Stimulated activated CD8-positive, alpha-beta memory T cell treated with anti-CD3 and anti-CD28 coated beads, Interleukin-4, amount 100 ng/mL, for 1 hour (primary cell): ENCODE data around the gene PLCL1.
"Not testable (repeated sequence)": the region's sequence is repeated elsewhere in the genome, so short reads cannot be mapped to it uniquely, and the experiment has no call there.

ENCODE experiments used
- DNase-seq, 2 donors: peaks; one replicate each; pipeline ENCODE4 v3.0.0-alpha.2; 2020; ENCODE audit warnings: low read depth in 2 of 2, low spot score in 1 of 2

The PLCL1 gene

DNA sequence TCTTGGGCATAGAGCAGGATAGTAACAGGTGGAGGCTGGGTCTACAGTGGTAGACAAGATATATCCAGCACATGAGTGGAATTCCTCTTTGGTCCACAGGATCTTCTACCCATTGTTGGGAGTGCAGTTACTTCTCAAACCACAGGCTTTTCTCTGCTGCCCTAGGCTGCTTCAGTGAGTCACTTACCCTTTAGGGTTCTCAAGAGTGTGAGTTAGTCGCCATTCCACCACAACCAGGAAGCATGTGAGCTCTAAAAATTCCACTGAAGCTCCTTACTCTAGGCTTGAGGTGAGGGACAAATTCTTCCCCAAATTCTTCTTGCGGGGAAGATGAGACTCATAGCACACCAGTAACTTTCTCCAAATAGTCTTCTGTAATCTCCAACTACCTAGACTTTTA, 189.4 kb downstream of the PLCL1 start:
- DNase-seq = no peak

DNA sequence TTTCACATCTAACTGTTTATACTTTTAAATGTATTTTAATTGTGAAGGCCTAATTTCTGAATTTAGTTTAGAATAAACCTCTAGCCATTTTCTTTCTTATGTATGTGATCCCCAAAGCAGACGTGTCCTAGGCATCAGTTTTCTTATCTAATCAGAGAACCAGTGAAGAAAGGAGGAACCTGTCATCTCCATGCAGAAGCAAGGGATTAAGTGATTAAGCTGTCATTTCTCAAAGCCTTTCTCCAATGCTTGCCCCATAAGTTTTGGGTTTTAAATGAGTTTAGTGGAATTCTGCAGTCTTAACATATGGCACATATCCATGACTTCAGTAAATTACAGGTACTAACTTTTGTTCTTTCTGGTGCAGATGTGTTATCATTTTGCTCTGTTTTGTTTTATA, 190.4 kb downstream of the PLCL1 start:
- no peak for DNase-seq

DNA sequence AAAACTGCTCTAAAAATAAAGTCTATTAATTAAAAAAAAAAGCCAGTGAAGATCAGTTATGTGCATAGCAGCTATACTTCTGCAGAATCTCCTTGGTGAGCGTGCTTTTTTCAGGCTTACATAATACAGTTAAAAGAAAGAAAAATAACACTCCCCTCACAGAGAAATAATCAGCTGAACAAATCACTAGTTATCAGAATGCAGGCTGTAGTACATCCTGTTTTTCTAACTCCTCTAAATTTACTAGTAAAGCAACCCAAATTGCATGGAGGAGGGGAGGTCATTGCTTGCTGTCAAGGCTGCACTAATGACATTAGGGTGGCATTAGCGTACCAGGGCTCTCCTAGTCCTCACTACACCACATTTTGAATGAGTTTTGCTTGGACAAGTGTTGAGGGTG, 192.2 kb downstream of the PLCL1 start:
- DNase-seq = no peak

DNA sequence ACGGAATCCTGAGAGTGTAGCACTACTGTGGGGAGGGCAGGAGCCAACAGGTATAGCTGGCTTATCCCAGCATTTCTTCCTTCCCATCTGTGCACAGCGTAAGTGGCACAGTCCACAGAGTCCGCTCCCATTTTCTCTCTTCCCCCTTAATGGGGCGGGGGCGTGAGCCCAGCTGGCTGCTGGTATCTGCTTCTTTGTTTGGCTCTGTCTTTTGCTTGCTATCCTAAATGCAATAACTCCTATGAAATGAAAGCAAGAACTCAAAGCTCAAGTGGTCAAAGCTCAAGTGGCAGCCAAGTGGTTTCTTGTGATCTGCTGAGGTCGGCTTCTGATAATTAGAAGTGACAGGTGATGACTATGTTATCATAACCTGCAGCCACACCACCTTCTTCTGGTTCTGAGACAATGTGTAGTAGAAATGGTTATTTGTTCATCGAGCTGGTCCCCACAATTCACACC, 192.7 kb downstream of the PLCL1 start:
- DNase-seq = no peak

DNA sequence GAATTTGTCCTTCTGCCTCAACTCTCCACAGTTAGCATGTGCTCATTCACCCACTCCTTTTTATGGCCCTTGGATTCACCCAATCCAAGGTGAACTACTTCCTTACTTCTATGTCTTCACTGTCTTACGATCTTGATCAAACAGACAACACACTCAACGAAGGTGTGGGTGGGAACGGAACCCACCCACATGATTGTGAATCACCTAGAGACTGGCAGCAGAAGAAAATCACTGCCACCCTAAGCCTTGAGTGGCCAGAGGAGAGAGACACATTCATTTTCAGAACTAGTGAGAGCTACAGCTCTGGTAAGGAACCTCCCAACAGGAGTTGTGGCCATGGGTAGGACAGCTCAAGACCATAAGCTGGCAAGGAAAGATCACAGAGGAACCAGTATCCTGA, 194.3 kb downstream of the PLCL1 start:
- no peak for DNase-seq

DNA sequence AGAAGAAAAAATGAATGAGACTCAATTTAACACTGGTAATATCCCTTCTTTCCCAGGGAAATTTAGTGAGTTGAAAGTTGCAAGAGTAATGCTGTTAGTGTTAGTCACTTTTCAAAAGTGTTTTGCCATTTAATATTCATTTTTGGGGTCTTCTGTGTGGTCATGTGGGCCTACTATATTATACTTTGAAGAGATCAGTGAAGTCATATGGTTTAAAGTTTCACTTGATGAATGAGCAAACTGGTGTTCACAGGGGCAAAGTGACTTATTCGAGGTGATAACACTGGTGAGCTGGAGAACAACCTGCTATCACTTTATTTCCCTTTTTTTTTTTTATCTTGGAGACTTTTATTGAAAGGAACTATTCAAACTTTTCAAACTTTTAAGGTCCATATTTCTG, 196.0 kb downstream of the PLCL1 start:
- DNase-seq = no peak

DNA sequence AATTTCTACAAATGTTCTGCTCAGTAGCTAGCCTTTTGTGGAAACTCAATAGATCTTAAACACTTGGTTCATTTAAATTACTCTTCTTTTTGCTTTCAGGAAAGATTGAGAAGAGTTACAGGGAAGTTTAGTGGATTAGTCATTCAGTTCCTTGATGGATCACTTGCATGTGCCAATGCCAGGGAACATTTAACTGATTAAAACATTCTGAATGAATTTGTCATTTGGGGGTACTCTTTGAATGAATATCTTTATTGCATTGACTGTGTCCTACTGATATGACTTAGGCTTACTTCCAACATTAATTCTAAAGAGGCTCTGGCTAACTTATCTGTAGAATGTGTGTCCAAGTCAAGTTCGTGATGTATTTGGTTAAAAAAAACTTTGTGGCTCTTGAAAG, 199.8 kb downstream of the PLCL1 start:
- DNase-seq = no peak

DNA sequence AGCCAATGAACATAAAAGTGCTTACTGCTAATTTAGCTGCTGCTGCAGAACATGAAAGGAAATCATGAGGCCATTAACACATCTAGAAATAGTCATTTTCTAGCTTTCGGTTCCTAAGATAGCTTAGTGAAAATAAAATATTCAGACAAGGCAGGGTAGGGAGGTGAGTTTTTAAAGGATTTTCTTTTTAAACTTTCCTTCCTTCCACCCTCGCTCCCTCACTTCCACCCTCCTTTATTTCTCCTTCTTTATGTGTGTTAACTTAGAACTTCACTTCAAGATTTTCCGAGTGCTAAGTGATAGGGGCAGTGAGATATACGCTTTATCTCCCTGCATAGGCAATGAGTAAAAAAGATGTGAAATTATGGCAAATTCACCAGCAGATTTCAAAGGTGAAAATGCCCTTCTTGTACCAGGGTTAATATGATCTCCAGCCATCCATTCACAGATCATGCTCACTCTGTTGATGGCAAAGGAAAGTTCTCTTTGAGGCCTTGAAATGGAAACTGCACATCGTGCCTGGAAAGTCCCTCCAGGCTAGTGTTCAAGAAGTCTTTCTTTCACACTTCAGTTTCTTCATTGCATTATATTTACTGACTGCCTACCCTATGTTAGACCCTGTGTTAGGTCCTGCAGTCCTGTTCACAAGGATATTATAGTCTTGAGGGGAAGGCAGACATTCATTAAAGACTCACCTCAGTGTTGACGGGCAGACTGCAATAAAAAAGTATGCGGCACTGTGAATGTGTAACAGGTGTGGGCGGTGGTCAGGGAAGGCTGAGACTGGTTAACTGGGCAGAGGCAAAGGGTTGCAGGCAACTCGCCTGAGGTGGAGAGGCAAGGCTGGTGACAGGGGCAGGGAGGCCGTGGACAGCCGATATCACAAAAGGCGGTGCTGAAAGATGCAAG, 200.8 kb downstream of the PLCL1 start:
- no peak for DNase-seq

DNA sequence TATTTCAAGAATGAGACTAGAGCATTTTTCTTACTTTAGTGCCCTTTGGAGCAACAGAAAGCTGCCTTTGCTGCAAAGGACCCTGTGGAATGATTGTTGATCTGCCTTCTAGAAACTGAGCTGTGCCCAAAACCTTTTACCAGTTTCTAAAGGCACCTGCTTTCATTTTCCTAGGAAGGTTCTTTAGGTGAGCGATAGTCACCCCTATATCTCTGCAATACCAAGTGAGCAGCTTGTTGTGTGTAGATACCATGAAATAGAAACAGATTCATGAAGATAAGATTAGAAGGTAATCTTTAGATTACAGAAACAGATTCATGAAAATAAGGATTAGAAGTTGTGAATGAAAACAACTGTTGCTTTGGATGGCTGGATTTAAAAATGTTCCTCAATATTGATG, 202.3 kb downstream of the PLCL1 start:
- DNase-seq = no peak

DNA sequence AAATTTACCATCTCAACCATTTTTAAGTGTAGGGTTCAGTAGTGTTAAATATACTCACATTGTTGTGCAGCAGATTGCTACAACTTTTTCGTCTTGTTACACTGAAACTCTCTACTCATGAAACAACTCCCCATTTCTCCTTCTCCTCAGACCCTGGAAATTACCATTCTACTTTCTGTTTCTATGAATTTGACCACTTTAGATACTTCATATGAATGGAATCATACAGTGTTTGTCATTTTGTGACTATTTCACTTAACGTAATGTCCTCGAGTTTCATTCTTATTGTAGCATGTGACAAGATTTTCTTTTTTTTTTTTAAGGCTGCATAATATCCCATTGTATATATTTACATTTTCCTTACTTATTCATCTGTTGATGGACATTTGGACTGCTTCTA, 203.8 kb downstream of the PLCL1 start:
- no peak for DNase-seq

DNA sequence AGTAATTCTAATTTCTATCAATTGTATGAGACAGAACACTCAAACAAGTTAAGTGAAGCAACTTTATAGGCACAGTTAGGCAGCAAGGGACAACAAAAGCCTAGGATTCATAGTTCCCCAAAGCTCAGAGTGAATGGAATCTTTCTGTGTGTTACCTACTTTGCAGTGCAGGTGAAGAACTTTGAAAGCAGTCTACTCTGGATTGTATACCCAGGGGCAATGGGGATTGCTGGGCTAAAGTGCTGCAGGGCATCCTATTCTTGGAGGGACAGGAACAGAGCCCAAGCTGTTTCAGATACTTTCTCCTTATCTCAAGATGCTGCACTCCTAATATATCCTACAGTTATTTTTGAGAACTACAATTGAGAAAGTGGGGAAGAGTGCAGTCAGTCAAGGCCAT, 207.6 kb downstream of the PLCL1 start:
- no peak for DNase-seq

DNA sequence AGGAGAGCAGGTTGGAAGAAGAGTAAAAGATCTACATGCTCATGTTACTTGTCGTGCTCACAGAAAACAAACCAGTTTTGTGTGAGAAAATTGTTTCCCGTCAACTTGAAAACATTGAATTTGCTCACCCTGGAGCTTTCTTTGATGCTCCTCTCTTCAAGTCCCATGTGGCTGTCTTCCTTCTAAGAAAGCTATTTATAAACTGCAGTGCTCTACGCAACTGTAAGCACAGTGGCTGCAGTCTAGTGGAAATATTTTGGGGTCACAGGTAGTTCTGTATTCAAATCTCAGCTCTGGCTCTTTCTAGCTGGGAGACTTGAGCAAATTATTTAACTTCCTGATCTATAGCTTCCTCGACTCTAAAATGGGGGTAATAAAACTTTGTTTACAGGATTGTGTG, 211.8 kb downstream of the PLCL1 start:
- no peak for DNase-seq

DNA sequence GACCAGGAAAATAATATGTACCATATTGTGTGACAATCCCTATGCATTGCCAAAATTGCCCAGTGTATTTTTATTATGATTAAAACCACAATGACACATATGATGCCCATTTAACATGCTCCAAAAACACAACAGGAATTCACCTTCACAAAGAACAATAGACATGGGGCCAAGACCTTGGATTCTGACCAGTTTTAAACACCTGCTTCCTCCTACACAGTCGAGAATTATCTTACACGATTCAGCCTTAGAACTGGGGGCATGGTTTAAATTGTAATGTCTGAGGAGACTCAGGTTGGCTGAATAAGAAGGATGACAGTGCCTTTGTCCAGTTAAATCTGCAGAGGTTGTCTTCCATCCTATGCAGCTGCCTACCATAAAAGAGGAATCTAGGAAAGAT, 212.7 kb downstream of the PLCL1 start:
- no peak for DNase-seq

DNA sequence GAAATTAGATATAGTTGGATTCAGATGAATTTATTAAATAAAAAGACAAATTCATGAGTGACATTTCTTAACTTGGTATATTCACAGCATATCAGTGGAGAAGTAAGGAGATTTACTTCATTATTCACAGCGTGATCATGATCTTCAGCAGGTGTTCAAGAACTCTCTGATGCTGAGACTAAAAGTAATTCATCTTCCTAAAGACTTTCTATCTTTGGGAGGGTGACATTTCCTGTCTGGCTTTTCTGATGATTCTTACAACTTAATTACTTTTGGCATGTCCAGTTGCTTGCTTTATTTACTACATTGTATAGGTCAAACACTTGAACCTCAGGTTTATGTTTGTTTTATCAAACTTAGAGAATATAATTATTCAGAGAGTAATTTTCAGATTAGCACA, 224.6 kb downstream of the PLCL1 start:
- DNase-seq = no peak

DNA sequence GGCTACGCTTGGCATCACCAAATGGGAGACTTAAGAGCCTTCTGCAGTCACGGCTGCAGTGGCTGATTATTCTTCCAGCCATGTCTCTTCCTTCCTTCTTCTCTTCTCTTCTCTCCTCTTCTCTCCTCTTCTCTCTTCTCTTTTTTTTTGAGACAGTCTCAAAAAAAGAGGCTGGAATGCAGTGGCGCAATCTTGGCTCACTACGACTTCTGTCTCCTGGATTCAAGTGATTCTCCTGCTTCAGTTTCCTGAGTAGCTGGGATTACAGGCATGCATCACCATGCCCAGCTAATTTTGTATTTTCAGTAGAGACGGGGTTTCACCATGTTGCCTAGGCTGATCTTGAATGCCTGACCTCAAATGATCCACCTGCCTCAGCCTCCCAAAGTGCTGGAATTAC, 225.2 kb downstream of the PLCL1 start:
- not testable (repeated sequence) for DNase-seq

DNA sequence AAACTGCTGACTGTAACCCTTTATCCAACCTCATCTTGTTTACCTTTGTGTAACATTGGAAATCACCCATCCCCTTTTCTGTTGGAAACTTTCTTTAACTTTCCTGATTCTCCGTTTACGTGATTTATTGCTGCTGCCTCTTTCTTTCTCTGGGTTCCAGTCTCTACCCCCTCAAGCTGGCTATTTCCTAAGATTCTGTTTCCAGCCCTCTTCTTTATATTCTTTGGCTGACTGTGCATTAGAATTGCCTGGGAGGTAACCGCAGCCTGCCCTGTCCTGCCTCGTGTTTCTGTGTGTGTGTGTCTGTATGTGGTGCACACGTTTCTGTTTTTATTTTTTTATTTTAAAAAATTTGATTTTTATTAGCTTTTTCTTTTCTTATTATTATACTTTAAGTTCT, 229.2 kb downstream of the PLCL1 start:
- DNase-seq = no peak

DNA sequence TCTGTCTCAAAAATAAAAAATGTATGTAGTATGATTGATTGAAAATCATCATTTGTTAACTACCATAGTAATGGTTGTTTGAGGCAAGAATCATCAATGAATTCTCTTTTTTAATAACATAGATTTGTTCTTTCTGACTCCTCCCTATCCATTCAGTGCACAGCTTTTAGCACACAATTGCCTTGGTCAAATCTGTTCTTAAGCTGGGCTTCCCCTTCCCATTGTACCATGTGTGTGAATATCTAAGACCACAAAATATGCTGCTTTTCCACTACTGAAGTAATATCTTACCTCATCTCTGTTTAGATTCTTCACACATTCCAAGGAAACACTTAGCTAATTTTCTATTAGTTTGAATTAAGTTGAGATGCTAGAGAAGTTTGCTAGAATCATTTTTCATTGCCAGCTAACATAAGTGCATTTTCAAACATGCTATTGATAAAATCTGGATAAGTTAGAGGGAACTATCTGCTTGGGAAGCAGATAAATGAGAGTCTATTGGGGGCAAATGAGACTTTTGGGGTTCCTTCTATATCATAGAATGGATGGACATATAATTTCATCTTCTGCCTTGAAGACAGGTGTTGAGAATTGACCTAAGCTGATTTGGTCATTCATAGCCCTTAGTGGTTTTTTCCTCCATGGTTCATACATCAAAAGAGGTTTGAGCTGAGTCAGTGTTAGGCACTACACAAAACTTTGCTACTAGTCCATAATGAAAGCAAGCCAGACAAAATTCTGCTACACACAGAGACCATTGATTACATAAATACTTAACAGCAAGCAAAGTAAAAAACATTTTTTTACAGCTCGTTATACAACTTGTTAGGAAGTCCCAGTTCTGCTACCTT, 231.9 kb downstream of the PLCL1 start:
- no peak for DNase-seq

DNA sequence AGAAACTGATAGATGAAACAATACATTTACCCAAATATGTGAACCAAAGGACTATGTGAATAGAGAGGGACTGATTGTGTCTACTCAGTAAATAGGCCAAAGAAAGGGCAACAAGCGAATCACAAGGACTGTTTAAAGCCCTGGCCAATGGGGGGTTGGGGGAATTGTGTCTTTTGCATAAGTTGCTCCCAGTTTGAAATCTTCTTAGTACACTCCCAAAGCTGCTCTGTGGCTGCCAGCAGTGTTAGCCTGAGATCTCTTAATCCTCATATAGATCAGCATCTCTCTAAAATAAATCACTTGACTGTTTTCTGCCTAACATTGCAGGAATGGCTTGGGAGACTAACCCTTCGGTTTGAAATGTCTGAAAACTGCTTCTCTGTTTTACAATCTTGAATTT, 236.4 kb downstream of the PLCL1 start:
- no peak for DNase-seq

DNA sequence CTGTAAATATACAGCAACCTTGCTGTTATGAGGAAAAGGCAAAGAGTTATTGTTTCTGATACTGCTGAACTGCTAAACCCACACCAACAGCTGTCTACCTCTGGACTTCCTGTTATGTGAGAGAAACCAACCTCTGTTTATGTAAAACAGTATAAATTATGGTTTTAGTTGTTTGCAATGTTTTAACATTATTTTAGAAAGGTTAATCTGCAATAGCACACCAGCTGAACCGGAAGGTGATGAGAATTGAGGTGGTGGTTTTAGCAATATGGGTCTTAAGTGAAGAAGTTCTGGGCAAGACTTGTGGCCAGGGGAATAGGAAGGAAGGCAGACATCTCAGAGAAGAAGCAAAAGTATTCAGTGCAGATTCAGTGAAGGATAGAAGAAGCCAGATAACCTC, 237.8 kb downstream of the PLCL1 start:
- no peak for DNase-seq

DNA sequence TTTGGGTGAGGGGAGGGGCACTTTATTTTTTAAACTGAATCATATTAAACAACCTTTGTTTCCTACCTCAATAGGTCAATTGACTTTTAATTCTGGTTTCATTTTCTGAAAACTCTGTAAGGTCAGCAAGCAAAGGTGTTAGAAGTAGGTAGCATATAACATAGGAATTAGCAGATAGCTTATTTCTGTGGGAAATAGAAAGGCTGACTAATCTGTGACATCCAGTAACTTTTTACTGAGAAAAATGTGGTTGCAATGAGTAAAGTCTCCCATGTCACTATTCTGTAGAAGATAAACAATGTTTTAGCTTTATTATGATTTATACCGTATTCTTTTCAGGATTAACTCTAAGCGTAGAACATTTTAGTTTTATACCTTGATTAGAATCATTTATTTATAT, 240.4 kb downstream of the PLCL1 start:
- no peak for DNase-seq

DNA sequence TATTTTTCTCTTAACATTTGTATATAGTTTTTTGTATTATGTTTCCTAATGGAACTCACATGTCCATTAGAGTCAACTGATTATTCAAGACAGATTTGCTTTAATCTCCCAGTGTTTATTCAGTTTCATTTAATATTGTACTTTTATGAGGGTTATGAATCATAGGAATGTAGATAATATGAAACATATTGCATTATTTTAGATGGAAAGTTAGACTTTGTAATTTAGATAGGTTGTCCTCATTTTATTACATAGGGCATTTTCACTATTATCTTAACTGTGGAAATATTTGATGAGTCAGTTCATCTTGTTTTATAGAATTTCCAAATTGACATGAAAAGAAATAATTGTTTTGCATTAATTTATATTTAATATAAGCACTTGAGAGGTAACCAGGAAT, 240.8 kb downstream of the PLCL1 start:
- DNase-seq = no peak

DNA sequence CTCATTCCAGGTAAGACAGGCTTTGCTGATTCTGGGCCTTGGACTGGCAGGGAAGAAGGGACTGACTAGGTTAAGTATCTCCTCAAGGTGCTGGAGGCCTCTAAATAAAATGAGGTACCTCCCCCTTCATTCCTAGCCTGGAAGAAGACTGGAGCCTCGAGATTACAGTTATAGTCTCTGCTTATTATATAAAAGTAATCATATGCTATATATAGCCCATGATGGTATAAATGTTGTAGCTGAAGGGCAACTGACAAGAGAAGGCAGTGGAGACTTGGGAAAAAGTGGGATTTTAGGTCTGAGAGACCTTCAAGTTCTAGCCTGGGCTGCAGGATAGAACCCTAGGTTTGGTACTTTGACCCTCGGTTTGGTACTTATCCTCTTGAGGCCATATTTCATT, 248.3 kb downstream of the PLCL1 start:
- DNase-seq = no peak
